Transverse colon (tissue), 4 donors: ENCODE data around the gene SF3A2.

ENCODE experiments used
- EP300 ChIP-seq: sonication (generic); formaldehyde crosslinking; IDR thresholded peaks from one replicate; pipeline ENCODE4 v1.6.1; 2017; ENCODE audit warnings: antibody characterized with exemption, low read depth
- POLR2A ChIP-seq: fragments of 450-650 bp; IDR thresholded peaks from one replicate; pipeline ENCODE4 v1.6.1; 2016; ENCODE audit warnings: antibody characterized with exemption, mild to moderate bottlenecking, moderate library complexity
- POLR2AphosphoS5 ChIP-seq, 3 donors: sonication (generic); formaldehyde crosslinking; IDR thresholded peaks; one replicate each; pipeline ENCODE4 v1.6.1; 2016; ENCODE audit warnings: antibody characterized with exemption in 3 of 3
- TF ChIP-seq, protein P1 (sequence below), 5 experiments: fragments of 200-600 bp in 3 of 5; fragments of 450-650 bp in 2 of 5; sonication (generic) in 3 of 5; IDR thresholded peaks; 1 replicate in 2 of 5; 2 replicates in 3 of 5; pipeline ENCODE4 v1.5.1; 2016 to 2017; ENCODE audit warnings: antibody characterized with exemption in 5 of 5, inconsistent platforms in 3 of 5, mild to moderate bottlenecking in 2 of 5, moderate library complexity in 1 of 5

DNA sequence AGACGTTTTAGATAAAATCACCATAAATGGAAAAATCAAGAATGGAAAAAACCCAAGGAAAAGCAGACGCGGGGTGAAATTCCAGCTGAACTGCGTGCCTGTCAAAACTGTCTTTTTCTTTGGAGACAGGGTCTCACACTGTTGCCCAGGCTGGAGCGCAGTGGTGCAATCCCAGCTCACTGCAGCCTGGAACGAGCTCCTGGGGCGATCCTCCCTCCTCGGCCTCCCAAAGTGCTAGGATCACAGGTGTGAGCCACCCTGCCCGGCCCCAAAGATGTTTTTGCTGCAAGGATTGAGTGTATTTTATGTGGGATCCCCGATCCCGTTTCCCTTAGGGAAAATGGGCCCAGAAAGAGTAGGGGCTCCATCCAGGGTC is 46.2 kb downstream of the SF3A2 start:
- TF ChIP-seq, protein P1, sequence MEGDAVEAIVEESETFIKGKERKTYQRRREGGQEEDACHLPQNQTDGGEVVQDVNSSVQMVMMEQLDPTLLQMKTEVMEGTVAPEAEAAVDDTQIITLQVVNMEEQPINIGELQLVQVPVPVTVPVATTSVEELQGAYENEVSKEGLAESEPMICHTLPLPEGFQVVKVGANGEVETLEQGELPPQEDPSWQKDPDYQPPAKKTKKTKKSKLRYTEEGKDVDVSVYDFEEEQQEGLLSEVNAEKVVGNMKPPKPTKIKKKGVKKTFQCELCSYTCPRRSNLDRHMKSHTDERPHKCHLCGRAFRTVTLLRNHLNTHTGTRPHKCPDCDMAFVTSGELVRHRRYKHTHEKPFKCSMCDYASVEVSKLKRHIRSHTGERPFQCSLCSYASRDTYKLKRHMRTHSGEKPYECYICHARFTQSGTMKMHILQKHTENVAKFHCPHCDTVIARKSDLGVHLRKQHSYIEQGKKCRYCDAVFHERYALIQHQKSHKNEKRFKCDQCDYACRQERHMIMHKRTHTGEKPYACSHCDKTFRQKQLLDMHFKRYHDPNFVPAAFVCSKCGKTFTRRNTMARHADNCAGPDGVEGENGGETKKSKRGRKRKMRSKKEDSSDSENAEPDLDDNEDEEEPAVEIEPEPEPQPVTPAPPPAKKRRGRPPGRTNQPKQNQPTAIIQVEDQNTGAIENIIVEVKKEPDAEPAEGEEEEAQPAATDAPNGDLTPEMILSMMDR (IDR thresholded peaks at IDR 0.05), result no peak
- TF ChIP-seq POLR2A, result no peak
- TF ChIP-seq POLR2AphosphoS5 (IDR thresholded peaks at IDR 0.05), result no peak
- no peak for TF ChIP-seq EP300
